OCI-LY1 (cell line): ENCODE results near the gene NRCAM.

Experiments used
- CTCF ChIP-seq: fragments of 200-600 bp; sonication (generic), shearing (Covaris generic); IDR thresholded peaks from 2 replicates; pipeline ENCODE4 v1.5.1; 2017; ENCODE audit warnings: mild to moderate bottlenecking, antibody characterized with exemption, low read length, moderate library complexity, mixed read lengths
- EZH2 ChIP-seq: fragments of 200-600 bp; sonication (generic), shearing (Covaris generic); IDR thresholded peaks from 2 replicates; pipeline ENCODE4 v1.8.0; 2017; ENCODE audit warnings: borderline replicate concordance, mixed run types, mild to moderate bottlenecking, antibody characterized with exemption, low read length, moderate library complexity, mixed read lengths

GRCh38 chr7:108461840-108462239 is 5.6 kb upstream of the NRCAM start:
- TF ChIP-seq CTCF: no peak
- TF ChIP-seq EZH2: no peak
